Measurements from ENCODE around the gene PEAR1.

PEAR1 gene

DNA sequence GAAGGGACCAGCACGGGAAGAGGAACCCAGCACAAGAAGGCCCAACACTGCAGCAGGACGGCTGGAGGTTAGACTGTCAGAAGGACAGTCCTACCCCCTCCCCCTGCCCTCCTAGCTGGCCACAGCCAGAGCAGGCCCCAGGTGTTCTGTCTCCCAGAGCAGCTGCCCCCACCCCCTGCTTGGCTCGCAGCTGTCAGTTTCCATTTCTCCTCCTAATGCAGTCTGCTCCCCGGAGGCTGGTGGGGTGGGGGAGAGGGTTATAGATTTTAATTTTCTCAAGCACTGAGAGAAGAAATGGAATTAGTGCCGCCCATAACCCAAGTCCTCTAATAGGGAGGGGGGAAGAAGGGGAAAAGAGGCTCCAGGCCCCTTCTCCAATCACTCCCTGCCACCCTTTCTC, 13.0 kb upstream of the PEAR1 start:
- TF ChIP-seq, protein P1, sequence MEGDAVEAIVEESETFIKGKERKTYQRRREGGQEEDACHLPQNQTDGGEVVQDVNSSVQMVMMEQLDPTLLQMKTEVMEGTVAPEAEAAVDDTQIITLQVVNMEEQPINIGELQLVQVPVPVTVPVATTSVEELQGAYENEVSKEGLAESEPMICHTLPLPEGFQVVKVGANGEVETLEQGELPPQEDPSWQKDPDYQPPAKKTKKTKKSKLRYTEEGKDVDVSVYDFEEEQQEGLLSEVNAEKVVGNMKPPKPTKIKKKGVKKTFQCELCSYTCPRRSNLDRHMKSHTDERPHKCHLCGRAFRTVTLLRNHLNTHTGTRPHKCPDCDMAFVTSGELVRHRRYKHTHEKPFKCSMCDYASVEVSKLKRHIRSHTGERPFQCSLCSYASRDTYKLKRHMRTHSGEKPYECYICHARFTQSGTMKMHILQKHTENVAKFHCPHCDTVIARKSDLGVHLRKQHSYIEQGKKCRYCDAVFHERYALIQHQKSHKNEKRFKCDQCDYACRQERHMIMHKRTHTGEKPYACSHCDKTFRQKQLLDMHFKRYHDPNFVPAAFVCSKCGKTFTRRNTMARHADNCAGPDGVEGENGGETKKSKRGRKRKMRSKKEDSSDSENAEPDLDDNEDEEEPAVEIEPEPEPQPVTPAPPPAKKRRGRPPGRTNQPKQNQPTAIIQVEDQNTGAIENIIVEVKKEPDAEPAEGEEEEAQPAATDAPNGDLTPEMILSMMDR (IDR thresholded peaks at IDR 0.05; ENCODE audit: low read depth, low read length) = no peak
- in situ Hi-C loops (cut with HindIII; ENCODE audit: low sequenced_read_pairs) = no loop called here
- DNase-seq (ENCODE audit: low read depth, low spot score) = no peak
- H3K4me3 ChIP-seq (ENCODE audit: low read depth, low read length) = no peak overlapping the region

DNA sequence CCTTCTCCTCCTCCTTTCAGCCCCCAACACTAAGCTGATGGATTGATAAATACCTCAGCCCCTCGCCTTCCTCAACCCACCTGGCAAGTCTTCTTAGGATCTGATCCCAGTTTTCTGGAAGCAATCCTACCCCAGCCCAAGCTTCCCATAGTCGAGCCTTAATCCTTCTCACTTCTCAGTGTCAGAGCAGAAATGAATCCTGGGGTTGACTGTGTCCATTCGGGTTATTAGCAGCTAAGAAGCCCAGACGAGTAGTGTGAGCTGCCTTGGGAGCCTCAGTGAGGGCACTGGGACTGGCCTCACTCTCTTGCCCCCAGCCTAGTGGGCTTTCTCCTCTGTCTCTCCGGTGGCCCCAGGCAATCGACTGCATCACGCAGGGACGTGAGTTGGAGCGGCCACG, 12.4 kb upstream of the PEAR1 start:
- H3K4me3 ChIP-seq (ENCODE audit: low read depth, low read length) = no peak overlapping the region
- no peak for DNase-seq (ENCODE audit: low read depth, low spot score)
- TF ChIP-seq, protein P1 (IDR thresholded peaks at IDR 0.05; ENCODE audit: low read depth, low read length) = no peak
- in situ Hi-C loops (cut with HindIII; ENCODE audit: low sequenced_read_pairs) = no loop called here

DNA sequence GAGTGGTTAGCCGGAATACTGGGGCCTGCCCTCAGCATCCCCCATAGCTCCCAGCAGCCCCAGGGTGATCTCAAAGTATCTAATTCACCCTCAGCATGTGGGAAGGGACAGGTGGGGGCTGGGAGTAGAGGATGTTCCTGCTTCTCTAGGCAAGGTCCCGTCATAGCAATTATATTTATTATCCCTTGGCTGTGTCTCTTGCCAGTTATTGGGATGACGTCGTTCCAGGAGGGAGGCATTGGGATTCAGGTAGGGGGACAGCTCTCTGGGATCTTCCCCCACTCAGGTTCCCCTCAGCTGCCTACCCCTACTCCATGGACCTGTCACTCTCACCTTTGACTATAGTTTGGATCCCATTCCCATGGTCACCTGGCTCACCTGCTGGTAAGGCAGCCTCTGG, 11.9 kb upstream of the PEAR1 start:
- H3K4me3 ChIP-seq (ENCODE audit: low read depth, low read length) = no peak overlapping the region
- TF ChIP-seq, protein P1 (IDR thresholded peaks at IDR 0.05; ENCODE audit: low read depth, low read length) = no peak
- in situ Hi-C loops (cut with HindIII; ENCODE audit: low sequenced_read_pairs) = no loop called here
- no peak for DNase-seq (ENCODE audit: low read depth, low spot score)

DNA sequence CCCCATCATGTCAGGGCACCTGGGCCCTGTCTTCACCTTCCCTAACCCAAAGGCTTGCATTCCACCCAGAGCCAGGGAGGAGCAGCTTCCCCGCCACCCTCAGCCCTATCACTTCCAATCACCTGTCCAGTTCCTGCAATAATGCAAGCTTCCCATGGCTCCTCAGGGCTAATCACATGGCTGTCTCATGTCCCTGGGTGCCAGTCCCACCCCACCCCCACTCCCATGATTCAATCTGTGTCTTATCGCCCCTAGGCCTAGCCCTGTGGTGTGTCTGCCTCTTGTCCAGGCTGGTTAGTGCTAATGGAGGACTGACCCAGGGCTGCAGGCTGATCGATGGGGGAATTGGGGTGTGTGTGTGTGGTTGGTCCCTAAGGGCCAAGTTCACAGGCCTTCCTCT, 11.0 kb upstream of the PEAR1 start:
- no peak overlapping the region for H3K4me3 ChIP-seq (ENCODE audit: low read depth, low read length)
- in situ Hi-C loops (cut with HindIII; ENCODE audit: low sequenced_read_pairs) = no loop called here
- no peak for DNase-seq (ENCODE audit: low read depth, low spot score)
- TF ChIP-seq, protein P1 (IDR thresholded peaks at IDR 0.05; ENCODE audit: low read depth, low read length) = no peak

DNA sequence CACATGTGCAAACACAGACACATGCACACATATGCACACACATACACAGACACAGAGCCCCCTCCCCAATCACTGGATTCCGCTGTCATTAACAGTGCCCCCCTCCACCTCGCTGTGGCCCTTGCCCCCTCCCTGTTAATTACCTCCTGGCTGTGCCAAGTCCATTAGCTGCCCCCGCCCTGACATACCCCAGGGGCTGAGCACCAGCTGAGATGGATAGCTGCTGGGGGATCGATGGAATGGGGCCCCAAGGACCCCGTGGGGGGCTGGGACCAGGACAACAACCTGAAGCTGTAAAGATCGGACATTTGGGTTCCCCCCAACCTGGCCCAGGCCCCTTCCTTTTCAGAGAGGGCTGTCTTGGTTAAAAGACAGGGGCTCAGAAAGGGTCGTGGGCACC, 9.6 kb upstream of the PEAR1 start:
- in situ Hi-C loops (cut with HindIII; ENCODE audit: low sequenced_read_pairs) = no loop called here
- no peak for DNase-seq (ENCODE audit: low read depth, low spot score)
- TF ChIP-seq, protein P1 (IDR thresholded peaks at IDR 0.05; ENCODE audit: low read depth, low read length) = no peak
- no peak overlapping the region for H3K4me3 ChIP-seq (ENCODE audit: low read depth, low read length)

DNA sequence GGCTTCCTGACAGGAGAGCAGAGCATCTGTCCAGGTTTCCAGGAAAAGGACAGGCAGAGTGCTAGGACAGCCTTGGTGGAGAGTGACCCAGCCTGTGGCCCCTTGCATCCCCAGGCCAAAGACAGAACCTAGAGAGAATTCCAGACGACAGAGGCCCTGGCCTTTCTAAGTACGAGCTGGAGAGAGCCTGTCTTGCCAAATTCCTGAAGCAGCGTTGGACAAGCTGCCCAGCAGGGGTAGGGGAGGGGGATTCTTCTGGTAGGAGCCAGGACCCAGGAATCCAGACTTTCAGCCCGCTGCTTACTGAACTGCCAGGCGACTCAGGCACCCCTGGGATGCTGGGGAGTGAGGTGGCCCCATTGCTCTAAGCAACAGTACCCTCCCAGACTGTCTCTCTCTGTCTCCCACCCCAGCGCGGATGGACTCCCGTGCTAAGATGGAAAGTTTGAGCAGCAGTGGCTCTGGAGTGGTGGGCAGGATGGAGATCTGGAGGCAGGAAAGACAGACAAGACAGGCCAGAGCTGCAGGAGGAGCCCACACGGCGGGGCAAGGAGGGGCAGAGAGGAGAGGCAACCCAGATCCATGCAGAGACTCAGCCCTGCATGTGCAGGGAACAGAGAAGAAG, 8.8 kb upstream of the PEAR1 start:
- DNase-seq (ENCODE audit: low read depth, low spot score) = no peak
- H3K4me3 ChIP-seq (ENCODE audit: low read depth, low read length) = no peak overlapping the region
- in situ Hi-C loops (cut with HindIII; ENCODE audit: low sequenced_read_pairs) = no loop called here
- TF ChIP-seq, protein P1 (IDR thresholded peaks at IDR 0.05; ENCODE audit: low read depth, low read length) = no peak

DNA sequence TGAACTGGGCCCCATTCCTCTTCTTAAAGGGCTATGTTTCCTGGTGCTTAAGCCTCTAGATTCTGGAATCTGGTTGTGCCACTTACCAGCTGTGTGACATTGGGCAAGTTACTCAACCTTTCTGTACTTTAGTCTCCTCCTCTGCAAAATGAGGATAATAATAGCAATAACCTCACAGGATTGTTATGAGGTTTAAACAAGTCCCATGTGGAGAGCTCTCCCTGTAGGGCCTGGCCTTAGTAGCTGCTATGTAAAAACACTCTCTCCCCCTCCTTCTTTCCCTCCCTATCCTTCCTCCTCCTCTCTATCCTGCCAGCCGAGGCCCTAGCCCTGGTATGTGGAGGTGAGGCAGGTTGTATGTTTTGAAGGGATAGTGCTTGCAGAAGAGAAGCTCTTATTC, 8.2 kb upstream of the PEAR1 start:
- TF ChIP-seq, protein P1 (IDR thresholded peaks at IDR 0.05; ENCODE audit: low read depth, low read length) = no peak
- H3K4me3 ChIP-seq (ENCODE audit: low read depth, low read length) = no peak overlapping the region
- no peak for DNase-seq (ENCODE audit: low read depth, low spot score)
- in situ Hi-C loops (cut with HindIII; ENCODE audit: low sequenced_read_pairs) = no loop called here
